Activated T-cell treated with anti-CD3 and anti-CD28 coated beads for 4 hours (primary cell): Measurements from ENCODE around the gene CAMKMT.

Experiments used
- DNase-seq: peaks from one replicate; pipeline ENCODE4 v3.0.0-alpha.2; 2020

CAMKMT gene

DNA sequence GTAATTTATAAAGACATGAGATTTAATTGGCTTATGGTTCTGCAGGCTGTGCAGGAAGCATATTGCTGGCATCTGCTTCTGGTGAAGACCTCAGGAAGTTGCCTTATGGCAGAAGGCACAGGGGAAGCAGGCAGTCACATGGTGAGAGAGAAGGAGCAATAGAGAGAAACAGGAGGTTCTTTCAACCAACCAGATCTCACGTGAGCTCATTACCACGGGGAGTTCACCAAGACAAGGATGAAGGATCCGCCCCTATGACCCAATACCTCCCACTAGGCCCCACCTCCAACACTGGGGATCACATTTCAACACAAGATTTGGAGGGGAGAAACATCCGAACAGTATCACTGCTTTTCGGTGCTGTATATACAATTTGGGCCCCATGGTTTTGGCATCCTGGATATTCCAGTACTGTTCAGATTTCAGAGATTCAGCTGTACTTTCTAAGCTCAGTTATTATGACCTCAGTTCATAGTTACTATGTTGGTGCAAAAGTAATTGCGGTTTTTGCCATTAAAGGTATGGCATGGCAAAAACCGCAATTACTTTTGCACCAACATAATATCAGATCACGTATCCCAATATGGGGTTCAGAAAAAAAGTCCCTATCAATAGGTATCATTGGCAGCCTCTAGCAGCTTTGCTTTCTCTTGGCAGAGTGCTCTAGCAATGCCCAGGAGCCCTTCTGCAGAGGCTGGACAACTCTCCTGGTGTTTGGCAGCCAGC lies 390.2 kb downstream of the CAMKMT start:
- DNase-seq = no peak

DNA sequence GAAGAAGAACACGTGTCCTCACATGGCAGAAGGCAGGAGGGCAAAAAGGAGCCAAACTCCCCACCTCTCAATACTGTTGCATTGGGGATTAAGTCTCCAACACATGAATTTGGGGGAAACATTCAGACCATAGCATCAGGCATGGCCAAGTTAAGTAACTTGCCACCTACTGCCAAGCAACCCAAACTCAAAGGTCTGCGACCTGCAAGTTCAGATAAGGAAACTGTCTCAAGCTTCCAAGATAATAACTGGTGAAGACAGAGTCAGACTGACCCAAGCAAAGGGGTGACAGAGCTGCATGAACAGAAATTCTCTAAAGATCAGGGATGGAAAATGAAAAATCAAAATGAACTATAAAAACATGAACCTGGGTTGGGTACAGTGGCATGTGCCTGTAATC lies 391.0 kb downstream of the CAMKMT start:
- DNase-seq = no peak

DNA sequence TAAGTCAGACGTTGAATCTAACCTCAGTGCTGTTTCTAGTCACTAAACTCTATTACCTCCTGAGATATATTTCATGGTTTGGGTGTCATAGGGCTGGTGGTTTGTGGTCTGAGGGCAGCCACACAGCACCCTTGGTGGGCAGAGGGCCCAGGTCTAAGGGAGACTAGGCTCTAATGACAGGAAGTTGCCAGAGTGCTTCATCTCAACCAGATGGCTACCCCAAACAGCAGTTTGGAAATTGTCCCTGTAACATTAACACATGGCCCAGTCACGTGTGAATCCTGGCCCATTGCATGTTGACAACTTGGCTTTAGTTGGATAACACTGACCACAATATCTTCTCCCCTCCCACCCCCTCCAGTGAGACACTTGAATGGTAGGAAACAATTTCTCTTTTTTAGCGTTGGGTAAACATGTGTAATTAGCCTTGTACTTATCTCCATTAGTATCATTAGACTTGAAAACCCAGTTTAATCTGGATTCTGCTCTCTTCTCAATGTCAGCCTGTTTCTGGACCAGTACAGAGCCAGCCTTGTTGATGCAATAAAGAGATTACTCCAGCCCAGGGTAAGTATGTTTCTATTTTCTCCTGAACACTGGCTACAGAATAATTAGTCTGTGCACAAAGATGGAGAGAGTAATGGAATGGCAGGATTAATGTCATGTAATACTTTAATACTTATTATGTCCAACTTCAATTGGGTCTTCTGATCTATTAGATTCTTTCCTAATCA lies 392.0 kb downstream of the CAMKMT start:
- no peak for DNase-seq

DNA sequence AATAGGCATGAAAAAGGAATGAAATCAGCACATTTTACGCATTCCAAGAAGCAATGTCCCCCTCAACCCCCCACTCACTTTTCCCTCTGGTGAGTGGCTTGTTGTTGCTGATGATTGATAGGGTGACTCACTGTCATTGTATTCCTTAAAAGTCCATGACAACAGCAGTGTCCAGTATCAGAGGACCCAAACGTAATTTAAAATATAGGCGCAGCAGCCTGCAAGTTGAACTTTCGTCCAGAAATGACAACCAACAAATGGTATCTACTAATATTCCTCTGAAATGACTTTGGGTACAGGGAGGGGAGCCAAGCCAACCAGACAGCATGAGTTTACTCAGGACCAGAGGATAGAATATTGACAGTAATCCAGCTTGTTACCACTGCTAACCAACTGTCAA lies 396.8 kb downstream of the CAMKMT start:
- DNase-seq = no peak

GRCh38 chr2:44759823-44760222 lies 398.1 kb downstream of the CAMKMT start:
- DNase-seq = no peak

GRCh38 chr2:44763275-44763782 lies 401.6 kb downstream of the CAMKMT start:
- DNase-seq = no peak

GRCh38 chr2:44766220-44766619 lies 404.5 kb downstream of the CAMKMT start:
- no peak for DNase-seq

GRCh38 chr2:44766777-44767176 lies 405.0 kb downstream of the CAMKMT start:
- DNase-seq = no peak

DNA sequence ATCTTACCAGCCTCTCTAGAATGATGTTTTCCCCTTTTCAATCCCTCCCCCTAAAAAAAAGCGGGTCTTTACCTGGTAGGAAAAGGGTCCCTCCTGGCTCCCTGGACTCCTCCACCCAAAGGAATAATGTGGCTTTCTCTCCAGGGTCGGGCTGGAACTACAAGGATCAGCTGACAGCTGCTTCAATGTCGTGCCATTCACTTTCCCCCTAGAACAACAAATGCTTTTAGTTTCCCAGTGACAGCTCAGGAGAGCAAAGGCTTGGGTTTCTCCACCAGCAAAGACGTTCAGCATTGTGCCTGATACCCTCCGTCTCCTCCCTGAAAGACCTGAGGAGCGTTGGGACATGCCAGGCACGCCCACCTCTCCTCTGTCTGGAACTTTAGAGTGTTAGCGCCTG lies 405.9 kb downstream of the CAMKMT start:
- no peak for DNase-seq

DNA sequence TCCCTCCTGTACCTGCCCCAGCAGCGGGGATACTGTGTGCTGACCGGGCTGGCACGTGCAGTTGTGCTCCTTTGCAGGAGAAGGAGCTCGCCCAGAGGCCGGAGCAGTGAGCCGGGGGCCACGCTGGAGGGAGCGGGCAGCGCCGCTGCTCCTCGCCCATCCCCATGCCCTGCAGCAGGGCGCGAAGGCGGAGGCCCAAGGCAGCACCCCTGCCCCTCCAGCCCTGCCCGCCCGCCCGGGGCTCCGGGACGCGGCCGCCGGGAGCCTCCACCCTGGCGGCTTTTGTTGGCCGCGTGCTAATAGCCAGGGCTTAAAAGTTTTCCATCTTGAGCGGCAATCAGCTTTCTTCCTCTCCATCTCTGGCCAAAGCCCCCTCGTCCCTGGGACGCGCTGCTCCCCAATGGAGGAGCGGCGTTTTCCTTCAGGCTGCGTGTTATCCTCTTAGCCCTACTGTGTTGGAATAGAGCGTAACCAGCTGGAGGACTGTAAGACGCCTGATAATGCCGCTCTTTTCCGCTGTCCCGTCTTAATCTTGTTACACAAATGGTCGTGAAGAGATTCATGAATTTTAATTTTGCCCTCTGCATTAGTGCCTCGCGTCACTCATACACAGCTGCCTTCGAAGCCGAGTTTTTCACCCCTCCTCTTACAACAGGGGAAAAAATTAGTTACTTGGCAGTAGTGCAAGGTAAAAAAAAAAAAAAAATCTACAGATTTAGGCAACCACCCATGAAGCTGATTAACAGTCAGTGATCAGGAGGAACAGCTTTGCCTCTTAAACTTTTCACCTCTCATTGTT lies 406.9 kb downstream of the CAMKMT start:
- DNase-seq = no peak

DNA sequence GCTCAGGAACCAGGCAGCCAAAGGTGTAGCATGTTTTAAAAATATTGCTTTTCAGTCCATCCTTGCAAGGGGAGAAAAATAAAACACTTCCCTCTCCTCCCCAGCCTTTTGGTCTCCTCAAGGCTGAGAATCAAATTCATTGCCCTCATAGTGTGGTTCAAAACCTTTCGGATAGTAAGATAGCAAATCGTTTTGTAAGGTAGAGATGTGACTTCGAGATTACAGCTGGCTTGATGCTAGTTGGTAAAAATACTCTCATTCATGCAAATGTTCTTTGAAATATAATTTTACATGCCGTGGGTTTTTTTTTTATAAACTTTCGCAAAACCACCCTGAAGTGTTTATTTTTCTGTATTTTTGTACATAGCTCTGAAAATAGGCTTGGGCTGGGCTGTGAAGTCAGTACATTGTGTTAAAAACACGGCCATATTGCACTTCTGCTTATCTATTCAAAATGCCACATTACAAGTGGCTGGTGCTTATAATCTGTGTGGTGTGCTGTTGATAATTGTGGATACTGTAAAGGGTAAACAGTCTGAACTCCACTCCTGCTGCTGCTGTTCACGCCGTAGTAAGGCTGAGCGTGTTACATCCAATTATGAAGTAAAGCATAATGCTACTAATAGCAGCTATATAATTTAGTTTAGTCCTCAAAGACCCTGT lies 407.7 kb downstream of the CAMKMT start:
- DNase-seq = no peak

DNA sequence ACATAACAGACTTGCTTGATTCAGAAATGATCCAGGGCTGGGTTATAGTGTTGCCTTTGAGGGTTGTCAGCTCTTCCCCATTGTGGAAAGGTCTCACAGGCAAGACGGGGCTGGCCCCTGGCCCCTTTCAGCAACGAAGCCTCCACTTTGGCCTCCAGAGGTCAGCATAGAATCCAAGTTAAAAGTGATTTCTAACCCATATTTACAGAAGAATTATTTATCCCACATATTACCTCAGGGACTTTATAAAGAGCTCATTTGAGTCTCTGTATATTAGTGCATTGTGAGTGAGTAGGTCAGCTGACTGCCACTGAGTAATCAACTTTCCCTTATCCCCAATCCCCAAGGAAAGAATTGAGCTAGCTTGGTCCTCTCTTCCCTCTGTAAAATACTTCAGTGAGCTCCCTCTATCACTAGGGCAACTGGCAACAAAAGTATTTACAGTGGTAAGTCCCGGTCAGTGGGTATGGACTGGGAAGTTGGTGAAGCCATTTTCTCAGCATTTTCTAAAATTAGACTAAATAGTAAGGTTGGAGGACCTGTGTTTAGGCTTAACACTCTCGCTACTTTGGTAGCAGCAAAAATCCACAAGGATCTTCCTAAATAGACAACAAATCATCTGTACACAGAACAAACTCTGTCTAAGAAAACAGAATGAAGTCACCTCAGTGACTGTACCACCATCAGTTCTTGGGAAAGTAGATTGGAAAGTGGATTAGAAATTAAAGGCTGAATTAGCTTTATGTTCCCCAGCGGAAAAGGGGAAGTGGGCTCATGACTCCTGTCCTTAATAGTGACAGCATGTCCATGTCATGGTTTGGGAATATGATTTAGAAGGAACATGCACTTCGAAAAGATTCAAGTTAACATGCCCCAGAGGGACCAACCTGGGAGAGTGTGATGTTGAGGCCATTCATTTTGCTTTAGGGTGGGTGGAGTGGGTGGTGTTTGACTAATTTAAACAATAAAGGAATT lies 408.8 kb downstream of the CAMKMT start:
- DNase-seq = no peak

GRCh38 chr2:44771522-44771921 lies 409.8 kb downstream of the CAMKMT start:
- no peak for DNase-seq

DNA sequence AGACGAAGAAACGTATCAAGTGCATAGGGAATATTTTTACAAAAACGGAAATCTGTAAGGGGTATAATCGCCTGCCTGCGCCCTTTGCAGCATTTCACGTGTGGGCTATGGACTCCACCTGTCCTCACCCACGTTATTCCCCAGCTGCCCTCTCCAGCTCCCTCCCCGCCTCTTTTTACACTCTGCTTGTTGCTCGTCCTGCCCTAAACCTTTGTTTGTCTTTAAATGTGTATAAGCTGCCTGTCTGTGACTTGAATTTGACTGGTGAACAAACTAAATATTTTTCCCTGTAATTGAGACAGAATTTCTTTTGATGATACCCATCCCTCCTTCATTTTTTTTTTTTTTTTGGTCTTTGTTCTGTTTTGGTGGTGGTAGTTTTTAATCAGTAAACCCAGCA lies 410.4 kb downstream of the CAMKMT start:
- no peak for DNase-seq

GRCh38 chr2:44772669-44773378 lies 411.1 kb downstream of the CAMKMT start:
- no peak for DNase-seq

GRCh38 chr2:44774826-44775492 lies 413.2 kb downstream of the CAMKMT start:
- no peak for DNase-seq

GRCh38 chr2:44777036-44777435 lies 415.3 kb downstream of the CAMKMT start:
- DNase-seq = no peak

DNA sequence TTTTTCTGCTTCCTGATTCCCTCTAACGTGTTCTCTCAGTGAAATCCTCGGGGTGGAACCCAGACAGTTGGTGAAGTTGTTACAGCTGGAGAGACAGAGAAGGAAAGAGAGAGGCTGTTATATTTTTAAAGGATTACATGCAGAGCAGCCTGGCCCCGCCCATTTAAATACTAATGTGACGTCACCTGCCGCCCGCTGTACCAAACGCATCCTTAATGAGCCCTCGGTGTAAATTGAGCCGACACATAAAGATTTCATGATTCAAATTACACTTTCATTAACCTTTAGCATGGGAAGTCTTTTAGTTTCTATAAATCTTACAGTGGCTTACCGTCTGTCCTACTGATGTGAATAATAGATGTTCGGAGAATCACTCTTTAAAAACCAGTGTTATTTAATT lies 415.8 kb downstream of the CAMKMT start:
- DNase-seq = no peak

DNA sequence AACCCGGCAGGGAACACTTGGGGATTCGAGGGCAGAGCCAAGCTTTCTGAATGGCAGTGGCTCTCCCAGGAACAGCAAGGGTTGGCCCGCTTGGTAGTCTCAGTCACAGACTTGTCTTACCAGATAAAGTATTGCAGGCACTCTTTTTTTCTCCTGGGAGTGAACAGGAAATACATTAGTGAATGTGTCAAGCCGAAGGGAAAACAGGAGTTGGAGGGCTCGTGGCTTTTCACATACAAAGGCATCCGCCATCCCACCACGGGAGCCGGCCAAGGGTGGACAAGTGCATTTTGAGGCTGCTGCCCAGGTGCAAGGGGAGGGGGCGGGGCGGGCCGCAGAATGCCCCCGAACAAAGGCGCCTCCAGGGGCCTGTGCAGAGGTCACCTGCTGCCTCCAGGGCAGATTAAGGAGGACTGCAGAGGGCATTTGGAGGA lies 416.5 kb downstream of the CAMKMT start:
- no peak for DNase-seq
